GM21825 (cell line): ENCODE measurements around the gene SCAMP5.

Experiments
- ATAC-seq: cut with Tn5 transposase; IDR thresholded peaks from one replicate; pipeline ENCODE4 v1.9.1; 2021; ENCODE audit warnings: mild to moderate bottlenecking, moderate library complexity; ENCODE audit not compliant: unreplicated experiment

SCAMP5 gene

DNA sequence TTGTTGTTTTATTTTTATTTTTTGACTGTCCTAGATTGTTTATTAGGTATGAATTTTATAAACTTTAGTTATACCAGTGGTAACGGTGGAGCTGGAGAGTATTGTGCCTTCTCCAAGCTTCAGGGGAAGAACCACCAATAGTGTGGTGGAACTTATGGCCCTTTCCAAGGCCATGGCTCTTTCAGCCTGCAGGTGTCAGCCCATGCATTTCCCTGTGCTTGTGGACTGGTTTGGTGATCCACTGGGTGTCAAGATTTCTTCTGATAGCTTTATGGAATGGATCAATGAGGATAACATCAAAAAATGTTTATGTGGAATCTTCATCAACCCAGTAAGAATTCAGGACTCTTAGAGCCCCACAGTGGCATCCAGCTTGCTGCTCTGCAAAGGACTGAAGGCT, 19.2 kb upstream of the SCAMP5 start:
- ATAC-seq, result no peak

DNA sequence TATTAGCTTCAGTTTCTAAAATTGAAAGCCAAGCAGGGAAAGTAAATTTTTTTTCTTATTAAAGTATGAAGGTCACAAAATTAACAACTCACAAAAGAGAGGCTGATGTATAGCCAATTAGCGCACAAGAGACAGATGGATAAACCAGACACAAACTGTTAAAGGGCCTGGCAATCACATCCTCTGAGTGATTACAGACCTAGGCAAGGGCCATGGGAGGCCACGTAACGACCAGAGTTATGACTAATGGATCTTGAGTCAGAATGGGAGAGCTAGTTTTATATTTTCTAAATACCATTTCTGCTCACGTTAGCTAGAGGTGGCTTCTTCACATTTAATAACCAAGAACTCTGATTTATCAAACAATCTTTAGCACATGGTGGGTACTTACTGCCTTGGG, 17.8 kb upstream of the SCAMP5 start:
- no peak for ATAC-seq

DNA sequence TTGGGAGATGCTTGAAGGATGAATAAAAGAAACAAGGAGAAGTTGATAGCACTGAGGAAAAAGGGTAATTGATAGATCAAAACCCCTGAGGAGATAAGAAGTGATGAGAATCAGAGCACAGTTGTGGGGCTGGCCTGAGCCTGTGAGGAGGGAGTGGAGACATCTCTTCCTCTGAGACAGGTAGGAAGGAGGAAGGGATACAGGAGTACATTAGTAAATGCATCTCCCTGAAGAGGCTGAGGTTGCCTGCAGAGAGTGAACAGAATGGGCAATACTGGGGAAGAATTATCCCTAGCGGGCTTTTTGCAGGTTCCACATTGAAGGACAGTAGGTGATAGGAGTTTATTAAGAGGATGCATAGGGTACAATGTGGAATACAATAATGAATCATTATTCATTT, 17.3 kb upstream of the SCAMP5 start:
- no peak for ATAC-seq

DNA sequence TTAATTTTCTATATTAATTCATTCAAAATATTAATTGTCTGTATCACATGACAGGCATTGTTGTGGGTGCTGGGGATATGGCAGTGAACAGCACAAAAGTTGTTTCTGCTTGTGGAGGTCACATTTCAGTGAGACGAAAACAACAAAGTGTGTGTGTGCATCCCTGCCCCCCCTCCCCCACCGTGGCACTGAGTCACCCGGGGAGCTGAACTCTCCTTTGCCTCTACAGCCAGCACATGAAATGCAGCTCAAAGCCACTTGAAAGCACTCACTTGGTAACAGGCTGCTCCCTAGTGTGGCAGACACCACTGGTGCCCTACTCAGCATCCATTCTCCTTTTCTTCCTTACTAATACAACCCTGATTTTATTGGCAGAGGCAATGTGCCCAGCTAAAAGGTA, 16.9 kb upstream of the SCAMP5 start:
- ATAC-seq, result no peak

DNA sequence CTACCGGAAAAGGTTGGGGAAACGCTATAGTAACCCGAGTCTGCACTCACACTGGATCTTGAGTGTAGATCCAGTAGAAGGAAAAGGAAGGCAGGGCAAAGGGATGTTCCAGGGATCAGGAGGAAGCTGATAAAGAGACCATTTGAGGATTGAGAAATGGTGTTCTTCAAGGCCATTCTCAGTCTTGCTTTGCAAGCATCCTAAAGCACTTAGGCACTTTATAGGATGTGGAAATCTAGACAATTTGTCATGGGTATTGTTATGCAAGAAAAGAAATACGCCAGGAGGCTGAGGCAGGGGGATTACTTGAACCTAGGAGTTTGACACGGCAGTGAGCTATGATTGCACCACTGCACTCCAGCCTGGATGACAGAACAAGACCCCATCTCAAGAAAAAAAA, 13.2 kb upstream of the SCAMP5 start:
- ATAC-seq, result no peak

DNA sequence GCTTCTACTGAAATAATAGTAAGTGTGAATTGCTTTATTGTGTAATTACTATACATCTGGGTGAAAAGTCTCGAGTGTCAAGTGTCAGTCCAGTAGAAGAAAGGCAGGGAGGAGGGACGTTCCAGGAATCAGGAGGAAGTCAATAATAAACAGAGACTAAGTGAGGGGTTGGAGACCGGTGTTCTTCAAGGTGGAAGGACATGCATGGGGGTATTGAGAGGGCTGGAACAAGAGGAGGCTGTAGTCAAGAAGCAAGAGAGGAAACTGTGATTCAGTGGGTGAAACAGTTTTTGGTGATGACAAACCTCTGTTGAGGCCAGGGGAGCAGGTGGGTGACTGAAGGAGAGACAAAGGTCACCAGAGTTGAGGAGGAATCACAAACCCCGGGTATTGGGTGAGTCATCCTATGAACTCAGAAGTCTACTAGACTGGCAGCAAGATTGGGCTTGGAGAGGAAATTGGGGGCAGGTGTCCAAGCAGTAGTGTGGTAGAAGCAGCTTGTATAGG, 11.6 kb upstream of the SCAMP5 start:
- ATAC-seq, result no peak

DNA sequence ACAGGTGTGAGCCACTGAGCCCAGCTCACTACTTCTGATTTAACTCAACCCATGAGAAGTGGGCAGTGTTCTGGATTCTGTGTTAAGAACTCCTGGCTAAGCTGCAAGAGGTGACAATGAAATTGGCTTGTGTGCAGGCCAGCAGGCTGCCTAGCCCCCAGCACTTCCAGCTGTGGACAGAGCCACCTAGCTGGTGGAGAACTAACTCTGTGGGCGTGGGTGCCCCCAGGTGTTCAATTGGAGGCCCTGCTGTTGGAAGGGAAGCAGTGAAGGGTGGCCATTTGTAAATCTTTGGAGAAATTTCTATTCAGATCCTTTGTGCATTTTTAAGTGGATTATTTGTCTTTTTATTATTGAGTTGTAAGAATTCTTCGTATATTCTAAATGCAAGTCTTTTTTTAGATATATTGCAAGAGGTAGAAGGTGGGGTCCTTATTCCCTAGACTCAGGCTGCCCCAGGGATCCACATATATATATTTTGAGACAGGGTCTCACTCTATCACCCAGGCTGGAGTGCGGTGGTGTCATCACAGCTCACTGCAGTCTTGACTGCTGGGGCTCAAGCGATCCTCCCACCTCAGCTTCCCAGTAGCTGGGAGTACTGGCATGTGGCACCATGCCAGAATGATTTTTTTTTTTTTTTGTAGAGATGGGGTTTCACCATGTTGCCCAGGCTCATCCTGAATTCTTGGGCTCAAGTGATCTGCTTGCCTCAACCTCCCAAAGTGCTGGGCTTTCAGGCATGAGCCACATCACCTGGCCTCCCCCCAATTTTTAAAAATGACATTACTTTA, 7.2 kb upstream of the SCAMP5 start:
- no peak for ATAC-seq

DNA sequence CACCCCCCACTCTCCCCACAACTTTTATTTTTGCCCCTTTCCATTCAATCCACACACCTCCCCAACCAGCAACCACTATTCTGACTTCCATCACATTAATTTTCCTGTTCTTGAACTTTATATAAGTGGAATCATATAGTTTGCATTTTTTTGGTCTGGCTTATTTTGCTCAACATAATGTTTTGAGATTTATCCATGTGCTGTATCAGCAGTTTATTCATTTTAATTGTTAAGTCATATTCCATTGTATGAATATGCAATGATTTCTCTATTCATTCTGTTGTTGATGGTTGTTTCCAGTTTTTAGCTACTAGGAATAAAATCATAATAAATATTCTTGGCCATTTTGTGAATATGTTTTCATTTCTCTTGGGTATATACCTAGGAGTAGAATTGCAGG, 5.8 kb upstream of the SCAMP5 start:
- ATAC-seq, result no peak

DNA sequence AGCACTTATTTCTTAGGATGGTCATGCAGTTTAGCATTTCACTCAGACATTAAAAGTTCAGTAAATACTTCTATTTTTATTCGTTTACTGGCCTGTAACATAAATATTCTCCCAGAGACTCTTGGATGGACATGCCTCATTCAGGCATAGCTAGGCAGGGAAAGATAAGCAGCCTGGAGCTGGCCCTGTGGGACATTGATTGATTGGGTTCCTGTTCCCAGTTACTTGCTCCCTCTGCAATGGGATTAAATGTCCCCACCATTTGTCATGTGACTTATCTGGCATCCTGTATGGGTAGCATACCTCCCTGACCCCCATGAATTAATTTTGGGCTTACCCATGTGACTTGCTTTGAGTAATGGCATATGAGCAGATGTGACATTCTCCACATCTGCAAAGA, 2.7 kb upstream of the SCAMP5 start:
- ATAC-seq, result no peak

DNA sequence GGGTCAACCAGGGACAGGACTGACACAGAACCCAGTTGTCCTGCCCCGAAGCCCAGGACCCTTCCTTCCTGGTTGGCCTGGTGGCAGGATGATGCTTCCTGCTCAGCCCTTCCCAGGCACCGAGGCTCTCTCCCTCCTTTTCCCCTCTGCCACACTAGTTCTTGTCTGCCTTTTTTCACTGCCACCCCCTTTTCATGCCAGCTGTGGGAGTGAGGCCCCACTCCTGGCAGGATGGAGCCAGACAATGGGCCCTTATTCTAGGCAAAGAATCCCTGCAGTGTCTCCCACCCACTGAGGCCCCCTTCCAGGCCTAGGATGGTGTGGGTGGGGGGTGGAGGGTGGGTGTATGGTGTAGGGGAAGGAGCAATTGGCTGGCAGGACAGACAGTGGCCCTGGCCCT, 1.1 kb upstream of the SCAMP5 start:
- no peak for ATAC-seq

DNA sequence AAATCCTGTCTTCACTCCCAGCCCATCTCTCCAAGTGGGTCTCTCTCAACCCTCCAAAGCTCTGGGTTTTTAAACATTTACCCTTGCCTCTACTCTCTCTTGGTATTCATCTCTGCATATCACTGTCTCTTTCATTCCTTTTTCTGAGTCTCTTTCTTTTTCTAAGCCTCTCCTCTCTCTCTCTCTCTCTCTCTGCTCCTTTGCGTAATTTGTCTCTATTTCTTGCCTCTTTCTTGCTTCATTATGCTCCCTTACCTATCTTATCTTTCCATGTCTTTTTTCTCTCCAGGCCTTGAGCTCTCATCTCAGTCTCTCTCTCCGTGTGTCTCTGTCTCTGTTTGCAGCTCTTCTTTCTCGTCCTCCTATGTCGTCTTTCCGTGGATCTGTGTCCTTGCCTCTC, 678 bp upstream of the SCAMP5 start:
- ATAC-seq, result no peak

DNA sequence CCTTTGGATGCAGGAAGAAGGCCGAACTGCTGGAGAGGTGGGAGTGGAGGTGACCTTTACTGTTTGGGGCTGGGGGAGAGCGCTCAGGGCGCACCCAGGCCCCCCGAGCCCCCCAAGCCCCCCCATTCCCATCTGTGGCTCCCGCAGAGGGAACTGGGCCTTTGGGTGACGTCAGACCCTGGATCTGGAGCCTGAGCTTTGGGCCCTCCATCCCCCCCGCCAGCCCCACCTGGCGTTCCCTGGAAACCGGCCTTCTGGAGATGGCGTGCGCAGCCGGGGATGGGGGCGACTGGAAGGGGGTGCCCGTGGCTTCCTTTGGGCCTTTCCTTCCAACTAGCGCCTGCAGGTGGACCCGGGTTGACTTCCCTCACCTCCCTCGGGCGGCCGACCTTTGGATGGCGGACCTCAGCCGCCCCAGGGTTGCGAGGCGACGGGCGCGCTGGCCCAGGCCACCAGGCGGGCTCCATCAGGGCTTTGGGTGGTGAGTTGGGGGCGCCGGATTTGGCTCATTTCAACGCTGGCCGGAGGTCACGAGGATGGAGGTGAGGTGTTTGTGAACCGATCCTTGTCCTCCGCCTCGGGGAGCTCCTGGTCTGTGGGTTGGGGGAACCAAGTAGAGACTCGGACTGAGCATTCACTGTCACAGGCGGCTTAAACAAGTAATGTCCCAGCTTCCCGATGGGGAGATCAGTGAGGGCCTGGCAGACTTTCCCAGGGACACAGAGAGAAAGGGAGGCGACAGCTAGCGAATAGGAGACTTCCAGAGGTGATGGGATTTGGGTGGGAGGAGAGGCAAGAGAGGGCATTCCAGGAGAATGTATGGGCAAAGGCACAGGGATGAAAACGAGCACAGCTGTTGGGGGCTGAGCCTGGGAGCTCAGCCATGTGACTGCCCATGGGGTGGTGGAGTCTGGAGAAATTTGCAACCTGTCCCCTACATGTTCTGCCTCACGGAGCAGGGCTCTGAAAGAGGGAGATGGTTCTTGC, 709 bp downstream of the SCAMP5 start:
- no peak for ATAC-seq

DNA sequence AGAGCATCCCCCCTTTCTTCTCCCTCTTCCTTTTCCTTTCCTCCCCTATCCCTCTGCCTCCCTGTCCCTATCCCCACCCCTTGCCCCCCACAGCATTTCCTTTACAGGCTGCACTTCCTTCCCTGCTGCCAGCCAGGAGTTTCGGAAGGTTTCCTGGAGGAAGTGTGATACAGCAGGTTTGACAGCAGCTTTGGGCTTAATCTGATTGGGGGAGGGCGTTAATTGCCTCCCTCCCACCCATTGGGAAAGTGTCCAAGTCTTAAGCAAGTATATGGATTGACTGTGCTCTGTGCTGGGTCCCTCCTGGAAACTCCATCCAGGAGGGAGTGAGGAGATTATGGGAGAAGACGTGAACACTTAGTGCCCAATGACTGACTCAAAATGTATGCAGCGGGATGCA, 1.8 kb downstream of the SCAMP5 start:
- no peak for ATAC-seq

DNA sequence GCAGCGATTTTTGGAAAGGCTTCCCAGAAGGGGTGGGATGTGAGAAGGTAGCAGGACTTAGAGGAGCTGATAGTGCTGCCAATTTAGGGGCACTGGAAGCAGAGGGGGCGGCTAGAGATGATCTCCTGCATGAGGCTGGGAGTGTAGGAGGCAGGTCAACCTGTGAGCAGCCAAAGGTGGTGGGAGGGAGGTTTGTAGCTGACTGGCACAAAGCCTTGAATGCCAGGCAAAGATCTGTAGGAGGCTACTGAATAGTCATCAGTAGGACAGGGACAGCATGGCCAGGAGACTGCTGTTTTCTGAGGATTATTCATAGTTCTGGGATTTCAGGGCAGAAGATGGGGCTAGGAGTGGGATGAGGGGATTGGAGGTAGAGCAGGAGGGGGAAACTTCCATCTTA, 2.2 kb downstream of the SCAMP5 start:
- no peak for ATAC-seq

DNA sequence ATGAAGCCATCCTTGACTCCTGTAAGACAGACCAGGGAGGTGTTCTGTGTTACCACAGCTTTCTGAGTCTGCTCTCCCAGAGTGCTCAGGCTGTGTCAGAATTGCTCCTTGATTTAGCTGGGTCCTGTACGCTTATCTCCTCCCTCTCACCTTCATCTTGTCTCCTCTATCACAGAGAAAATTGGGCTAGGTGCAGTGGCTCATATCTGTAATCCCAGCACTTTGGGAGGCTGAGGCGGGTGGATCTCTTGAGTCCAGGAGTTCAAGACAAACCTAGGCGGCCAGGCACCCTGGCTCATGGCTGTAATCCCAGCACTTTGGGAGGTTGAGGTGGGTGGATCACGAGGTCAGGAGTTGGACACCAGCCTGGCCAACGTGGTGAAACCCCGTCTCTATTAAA, 5.9 kb downstream of the SCAMP5 start:
- ATAC-seq, result no peak

DNA sequence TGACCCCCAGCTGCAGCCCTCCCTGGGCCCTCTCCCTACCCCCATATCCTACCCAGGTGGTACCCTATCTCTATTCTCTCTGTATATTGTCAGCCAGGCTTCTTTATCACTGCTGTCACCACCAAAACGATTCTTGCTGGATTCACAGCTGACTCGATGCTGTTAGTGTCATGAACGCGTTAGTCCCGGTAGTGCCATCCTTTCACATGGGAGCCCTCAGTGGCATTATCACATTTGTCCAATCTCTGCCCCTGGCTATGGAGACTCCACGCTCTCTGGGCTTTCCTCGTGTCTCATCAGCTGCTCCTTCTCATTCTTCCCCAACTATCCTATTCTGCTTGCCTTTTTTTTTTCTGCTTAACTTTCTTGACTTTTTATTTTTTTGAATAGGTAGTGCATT, 7.0 kb downstream of the SCAMP5 start:
- no peak for ATAC-seq

DNA sequence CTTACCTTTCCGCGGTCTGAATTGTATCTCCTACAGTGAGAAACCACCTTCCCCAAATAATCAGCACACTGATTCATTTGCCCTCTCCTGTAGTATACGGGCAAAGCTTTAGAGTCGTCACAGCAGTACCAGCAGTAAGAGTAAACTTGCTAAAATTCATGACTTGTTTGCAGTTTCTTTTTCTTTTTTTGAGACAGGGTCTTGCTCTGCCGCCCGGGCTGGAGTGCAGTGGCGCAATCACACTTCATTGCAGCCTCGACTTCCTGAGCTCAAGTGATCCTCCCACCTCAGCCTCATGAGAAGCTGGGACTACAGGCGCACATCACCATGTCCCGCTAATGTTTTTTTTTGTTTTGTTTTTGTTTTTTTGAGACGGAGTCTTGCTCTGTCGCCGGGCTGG, 11.9 kb downstream of the SCAMP5 start:
- no peak for ATAC-seq

DNA sequence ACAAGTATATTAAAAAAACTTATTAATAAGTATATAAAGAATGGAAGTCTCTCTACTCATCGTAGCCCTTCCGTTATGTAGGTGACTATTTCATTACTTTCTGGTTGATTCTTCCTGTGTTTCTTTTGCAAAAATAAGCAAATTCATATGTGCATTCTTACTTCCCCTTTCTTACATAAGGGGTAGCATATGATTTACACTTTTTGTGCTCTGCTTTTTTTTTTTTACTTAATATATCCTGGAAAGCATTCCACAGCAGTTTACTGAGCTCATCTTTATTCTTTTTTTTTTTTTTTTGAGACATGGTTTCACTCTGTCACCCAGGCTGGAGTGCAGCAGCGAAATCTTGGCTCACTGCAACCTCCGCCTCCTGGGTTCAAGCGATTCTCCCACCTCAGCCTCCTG, 12.9 kb downstream of the SCAMP5 start:
- peak; percentile 40 for ATAC-seq

DNA sequence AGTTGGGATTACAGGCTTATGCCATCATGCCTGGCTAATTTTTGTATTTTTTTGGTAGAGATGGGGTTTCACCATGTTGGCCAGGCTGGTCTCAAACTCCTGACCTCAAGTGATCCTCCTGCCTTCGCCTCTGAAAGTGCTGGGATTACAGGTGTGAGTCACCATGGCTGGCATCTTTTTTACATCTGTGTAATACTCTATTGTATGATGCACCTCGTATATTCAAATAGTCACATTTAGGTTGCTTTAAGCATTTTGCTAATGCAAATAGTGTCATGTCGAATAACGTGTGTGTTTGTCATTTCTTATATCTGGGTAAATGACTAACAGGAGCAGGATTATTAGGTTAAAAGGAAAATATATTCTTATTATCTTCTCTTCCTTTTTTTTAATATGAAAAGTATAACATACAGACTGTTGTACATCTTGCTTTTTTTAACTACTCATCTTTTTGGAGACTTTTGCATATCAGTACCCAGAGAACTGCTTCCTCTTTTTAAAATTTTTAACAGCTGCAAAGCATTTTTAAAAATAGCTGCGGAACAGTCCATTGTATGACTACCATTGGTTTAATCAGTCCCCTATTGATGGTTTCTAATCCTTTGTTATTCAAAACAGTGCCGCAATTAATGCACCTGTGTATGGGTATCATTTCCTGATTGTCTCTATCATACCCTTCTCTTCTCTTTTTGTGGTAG, 13.4 kb downstream of the SCAMP5 start:
- peak; percentile 86 for ATAC-seq

DNA sequence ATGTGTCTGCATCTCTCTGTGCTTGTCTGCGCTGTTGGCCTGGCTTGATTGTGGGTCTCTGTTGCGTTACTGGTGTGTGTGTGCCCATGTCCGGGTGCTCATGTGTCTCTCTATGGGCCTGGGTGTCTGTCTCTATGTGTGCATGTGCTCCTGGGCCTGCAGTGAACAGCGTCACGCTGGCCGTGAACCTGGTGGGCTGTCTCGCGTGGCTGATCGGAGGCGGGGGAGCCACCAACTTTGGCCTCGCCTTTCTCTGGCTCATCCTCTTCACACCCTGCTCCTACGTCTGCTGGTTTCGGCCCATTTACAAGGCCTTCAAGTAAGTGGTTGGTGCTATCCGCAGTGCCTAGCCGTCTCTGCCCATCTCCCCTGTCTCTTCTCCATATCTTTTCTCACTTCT, 21.1 kb downstream of the SCAMP5 start:
- no peak for ATAC-seq

DNA sequence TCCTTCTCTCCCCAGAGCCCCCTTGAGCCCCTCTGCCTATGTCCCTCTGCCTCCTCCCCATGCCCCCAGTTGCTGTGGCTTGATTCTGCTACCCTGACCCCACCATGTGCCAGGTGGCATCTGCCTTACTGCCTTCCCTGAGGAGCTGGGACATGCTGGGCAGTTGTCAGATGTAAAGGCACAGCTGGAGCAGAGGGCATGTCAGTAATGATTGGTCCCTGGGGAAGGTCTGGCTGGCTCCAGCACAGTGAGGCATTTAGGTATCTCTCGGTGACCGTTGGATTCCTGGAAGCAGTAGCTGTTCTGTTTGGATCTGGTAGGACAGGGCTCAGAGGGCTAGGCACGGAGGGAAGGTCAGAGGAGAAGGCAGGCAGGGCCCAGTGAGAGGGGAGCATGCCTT, 24.6 kb downstream of the SCAMP5 start:
- ATAC-seq, result no peak
